SU-DHL-6 (cell line): Measurements from ENCODE around the gene LOXL4.

ENCODE experiments used
- CTCF ChIP-seq: fragments of 200-600 bp; sonication (generic); IDR thresholded peaks from one replicate; pipeline ENCODE4 v1.5.1; 2017; ENCODE audit warnings: antibody characterized with exemption, mild to moderate bottlenecking, low read length, moderate library complexity; ENCODE audit not compliant: insufficient read depth, poor library complexity, severe bottlenecking
- EZH2phosphoT487 ChIP-seq: fragments of 200-600 bp; sonication (generic), shearing (Covaris generic); conservative IDR thresholded peaks from 2 replicates; pipeline ENCODE4 v1.6.1; 2018; ENCODE audit warnings: mild to moderate bottlenecking, antibody characterized with exemption, low read length, moderate library complexity, mixed read lengths

DNA sequence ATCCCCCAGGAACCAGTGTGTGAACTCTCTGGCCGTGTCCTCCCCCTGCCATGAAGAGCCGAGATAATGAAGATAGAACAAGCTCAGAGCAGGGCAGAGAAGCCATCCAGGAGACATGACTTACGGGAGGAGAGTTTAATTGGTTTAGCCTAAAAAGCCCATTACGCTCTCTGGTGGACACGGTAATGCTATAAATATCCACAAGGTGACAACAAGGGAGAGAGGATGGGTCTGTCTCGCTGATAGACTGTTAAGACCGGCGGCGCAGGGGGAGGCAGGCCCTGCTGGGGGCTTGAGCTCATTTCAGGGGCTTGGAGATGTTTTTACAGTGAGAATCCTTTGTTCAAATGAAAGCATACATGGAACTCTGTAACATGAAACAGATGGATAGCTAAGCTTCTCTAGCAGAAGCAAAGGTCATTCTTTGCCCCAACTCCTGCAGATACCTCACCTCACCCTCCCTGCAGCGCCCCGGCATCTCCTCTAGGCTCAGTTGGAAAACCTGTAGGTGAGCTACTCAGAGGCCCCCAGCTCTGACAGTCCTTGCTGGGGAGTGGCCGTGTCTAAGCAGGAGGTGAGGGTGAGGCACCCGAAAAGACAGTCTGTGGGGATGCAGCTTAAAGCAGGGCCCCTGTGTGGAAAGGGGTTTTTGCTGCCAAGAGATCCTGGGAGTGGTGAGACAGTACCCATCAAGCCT, 40.8 kb upstream of the LOXL4 start:
- TF ChIP-seq CTCF = no peak
- no peak for TF ChIP-seq EZH2phosphoT487
